H1 (cell line): ENCODE results near the gene SNX21. TPM values are rescaled to one million over a fixed set of nuclear protein-coding genes. Genes with fewer than 3 reads are reported as not detected.

Experiments
- CTCF ChIA-PET: fragments of 300-600 bp; sonication (Branson Sonifier 250); formaldehyde crosslinking; loops from one replicate; lab custom pipeline; 2021; ENCODE audit not compliant: partially characterized antibody; lab: Charles Lee
- POLR2A ChIA-PET: fragments of 300-600 bp; sonication (Branson Sonifier 250); formaldehyde crosslinking; loops from one replicate; lab custom pipeline; 2021; ENCODE audit warnings: inconsistent platforms; ENCODE audit not compliant: partially characterized antibody; lab: Charles Lee
- DNase-seq, 2 experiments: peaks; one replicate each; pipeline versions ENCODE4 v3.0.0 to v3.0.0-alpha.2; 2010 to 2022; ENCODE audit warnings: low spot score in 2 of 2, low read depth in 1 of 2, mixed read lengths in 1 of 2
- FAIRE-seq: peaks from 2 replicates; lab custom pipeline; 2011; peaks lifted over from hg19 to GRCh38; lab: Jason Lieb, UNC
- H2AFZ ChIP-seq: 2 replicates; pipeline ENCODE4 v1.8.1; 2012; ENCODE audit warnings: low read length, inconsistent platforms
- H2AK5ac ChIP-seq: 2 replicates; pipeline ENCODE4 v1.6.1; 2013; ENCODE audit warnings: low read depth, low read length
- H2BK120ac ChIP-seq: replicated peaks from 2 replicates; pipeline ENCODE3; 2013; ENCODE audit warnings: low read depth, low read length, inconsistent platforms
- H2BK12ac ChIP-seq: 2 replicates; pipeline ENCODE4 v1.6.1; 2013; ENCODE audit warnings: low read depth, low read length
- H2BK15ac ChIP-seq: 2 replicates; pipeline ENCODE4 v1.6.1; 2013; ENCODE audit warnings: low read length
- H2BK20ac ChIP-seq: 2 replicates; pipeline ENCODE4 v1.6.1; 2013; ENCODE audit warnings: low read length
- H2BK5ac ChIP-seq: 2 replicates; pipeline ENCODE4 v1.6.1; 2013; ENCODE audit warnings: low read depth, low read length
- H3K14ac ChIP-seq: 2 replicates; pipeline ENCODE4 v1.6.1; 2013; ENCODE audit warnings: inconsistent platforms; ENCODE audit not compliant: insufficient read length
- H3K18ac ChIP-seq: 2 replicates; pipeline ENCODE4 v1.6.1; 2013; ENCODE audit warnings: low read length; ENCODE audit errors: extremely low read depth
- H3K23ac ChIP-seq: 2 replicates; pipeline ENCODE4 v1.6.1; 2013; ENCODE audit warnings: inconsistent platforms; ENCODE audit not compliant: insufficient read length
- H3K23me2 ChIP-seq: 2 replicates; pipeline ENCODE4 v1.6.1; 2013; ENCODE audit warnings: low read depth, low read length
- H3K27ac ChIP-seq: 2 replicates; pipeline ENCODE4 v1.6.1; 2011; ENCODE audit warnings: low read depth, low read length, inconsistent platforms
- H3K27me3 ChIP-seq, 4 experiments: replicated peaks in 1 of 4; 1 replicate in 1 of 4; 2 replicates in 3 of 4; pipeline versions ENCODE4 v1.6.1 to v1.8.1; 2011 to 2013; ENCODE audit warnings: low read length in 3 of 4, mild to moderate bottlenecking in 3 of 4, inconsistent platforms in 2 of 4, mixed read lengths in 2 of 4, moderate library complexity in 1 of 4; ENCODE audit not compliant: control insufficient read depth in 3 of 4, insufficient read depth in 3 of 4; ENCODE audit errors: extremely low read depth in 1 of 4
- H3K36me3 ChIP-seq, 4 experiments: 2 replicates each; pipeline versions ENCODE4 v1.6.1 to v1.8.1; 2011 to 2013; ENCODE audit warnings: mild to moderate bottlenecking in 4 of 4, low read length in 3 of 4, moderate library complexity in 2 of 4, control low read depth in 1 of 4, inconsistent platforms in 1 of 4; ENCODE audit not compliant: insufficient read depth in 4 of 4, control insufficient read depth in 2 of 4
- H3K4ac ChIP-seq: replicated peaks from 2 replicates; pipeline ENCODE3; 2013; ENCODE audit warnings: low read length, low read depth, mixed read lengths, inconsistent platforms; ENCODE audit not compliant: insufficient read length
- H3K4me1 ChIP-seq, 4 experiments: replicated peaks in 1 of 4; 1 replicate in 1 of 4; 2 replicates in 3 of 4; pipeline versions ENCODE4 v1.6.1 to v1.8.1; 2011 to 2013; ENCODE audit warnings: low read length in 3 of 4, inconsistent platforms in 2 of 4, mixed read lengths in 1 of 4; ENCODE audit not compliant: insufficient read depth in 4 of 4, control insufficient read depth in 3 of 4
- H3K4me2 ChIP-seq, 2 experiments: 2 replicates each; pipeline versions ENCODE4 v1.6.1 to v1.8.1; 2011 to 2013; ENCODE audit warnings: low read depth in 2 of 2, low read length in 2 of 2, control low read depth in 1 of 2, inconsistent platforms in 1 of 2, mild to moderate bottlenecking in 1 of 2; ENCODE audit not compliant: insufficient read depth in 1 of 2
- H3K4me3 ChIP-seq, 4 experiments: fragments of 200-600, 300-600 bp in 1 of 4; sonication (generic), shearing (Covaris generic), sonication (Bioruptor Twin) in 1 of 4; 2 replicates each; pipeline versions ENCODE4 v1.5.1 to v1.8.1; 2011 to 2016; ENCODE audit warnings: low read length in 4 of 4, low read depth in 3 of 4, control low read depth in 2 of 4, inconsistent platforms in 2 of 4, mild to moderate bottlenecking in 2 of 4, mixed read lengths in 1 of 4, moderate library complexity in 1 of 4; ENCODE audit not compliant: insufficient read depth in 2 of 4; ENCODE audit errors: extremely low read depth in 1 of 4
- H3K56ac ChIP-seq: replicated peaks from 2 replicates; pipeline ENCODE3; 2013; ENCODE audit warnings: low read depth, mild to moderate bottlenecking, mixed read lengths, low read length, inconsistent platforms; ENCODE audit not compliant: insufficient read length
- H3K79me1 ChIP-seq: 2 replicates; pipeline ENCODE4 v1.6.1; 2013; ENCODE audit warnings: low read depth, low read length, control low read depth
- H3K79me2 ChIP-seq, 2 experiments: 2 replicates each; pipeline versions ENCODE4 v1.6.1 to v1.8.1; 2012 to 2013; ENCODE audit warnings: low read length in 2 of 2, mild to moderate bottlenecking in 2 of 2, inconsistent platforms in 1 of 2; ENCODE audit not compliant: insufficient read depth in 2 of 2, control insufficient read depth in 1 of 2
- H3K9ac ChIP-seq, 4 experiments: replicated peaks in 1 of 4; 1 replicate in 1 of 4; 2 replicates in 3 of 4; pipeline versions ENCODE4 v1.6.1 to v1.8.1; 2011 to 2013; ENCODE audit warnings: low read depth in 3 of 4, low read length in 3 of 4, control low read depth in 2 of 4, mild to moderate bottlenecking in 2 of 4, moderate library complexity in 2 of 4, inconsistent platforms in 1 of 4; ENCODE audit errors: extremely low read depth in 1 of 4
- H3K9me3 ChIP-seq, 2 experiments: 2 replicates each; pipeline versions ENCODE4 v1.6.1 to v1.8.1; 2012 to 2013; ENCODE audit warnings: mild to moderate bottlenecking in 2 of 2, moderate library complexity in 2 of 2, control low read depth in 1 of 2, inconsistent platforms in 1 of 2, low read depth in 1 of 2, low read length in 1 of 2, mixed read lengths in 1 of 2; ENCODE audit not compliant: insufficient read depth in 2 of 2
- H4K20me1 ChIP-seq, 2 experiments: replicated peaks in 1 of 2; 2 replicates each; pipeline versions ENCODE3 to v1.8.1; 2011 to 2013; ENCODE audit warnings: inconsistent platforms in 2 of 2, low read length in 2 of 2, mild to moderate bottlenecking in 1 of 2; ENCODE audit not compliant: insufficient read depth in 2 of 2, control insufficient read depth in 1 of 2
- H4K5ac ChIP-seq: 2 replicates; pipeline ENCODE4 v1.6.1; 2013; ENCODE audit warnings: low read length, low read depth, mixed read lengths, inconsistent platforms; ENCODE audit not compliant: insufficient read length
- H4K8ac ChIP-seq: 2 replicates; pipeline ENCODE4 v1.8.0; 2013; ENCODE audit warnings: mild to moderate bottlenecking, moderate library complexity, low read length, inconsistent platforms; ENCODE audit not compliant: insufficient read depth; ENCODE audit errors: extremely low read depth
- H4K91ac ChIP-seq: replicated peaks from 2 replicates; pipeline ENCODE3; 2013; ENCODE audit warnings: low read length, mixed read lengths, inconsistent platforms; ENCODE audit not compliant: insufficient read length
- BRCA1 ChIP-seq: IDR thresholded peaks from 2 replicates; pipeline ENCODE4 v1.6.1; 2012; ENCODE audit warnings: low read depth, low read length, improper control_type of control experiment
- CBX5 ChIP-seq: fragments of 300-800, 300-1000 bp; sonication (generic); IDR thresholded peaks from 2 replicates; pipeline ENCODE4 v1.7.1; 2016; ENCODE audit warnings: antibody characterized with exemption, low read length, low read depth
- CTCF ChIP-seq, 3 experiments: IDR thresholded peaks; 1 replicate in 2 of 3; 2 replicates in 1 of 3; pipeline versions ENCODE4 v1.5.1 to v1.6.1; 2011; ENCODE audit warnings: low read length in 3 of 3, mild to moderate bottlenecking in 3 of 3, inconsistent platforms in 2 of 3, low read depth in 1 of 3, moderate library complexity in 1 of 3; ENCODE audit not compliant: insufficient read depth in 1 of 3; ENCODE audit errors: control extremely low read depth in 1 of 3
- HDAC2 ChIP-seq, 2 experiments: fragments of 300-600 bp in 1 of 2; sonication (generic) in 1 of 2; IDR thresholded peaks; 2 replicates each; pipeline ENCODE4 v1.6.1; 2011 to 2012; ENCODE audit warnings: low read depth in 2 of 2, low read length in 2 of 2, mild to moderate bottlenecking in 2 of 2, moderate library complexity in 2 of 2, borderline replicate concordance in 1 of 2, inconsistent platforms in 1 of 2
- POU5F1 ChIP-seq: IDR thresholded peaks from 2 replicates; pipeline ENCODE4 v1.6.1; 2011; ENCODE audit warnings: low read depth, mild to moderate bottlenecking, low read length, moderate library complexity
- TEAD4 ChIP-seq: IDR thresholded peaks from 2 replicates; pipeline ENCODE4 v1.6.1; 2012; ENCODE audit warnings: low read depth, low read length, inconsistent platforms, mixed read lengths
- WGBS, 2 experiments: shearing (Covaris generic) in 1 of 2; methylation state at CpG; one replicate each; pipeline versions ENCODE4 v1.1.6 to v1.1.7; 2013 to 2015; ENCODE audit warnings: low lambda C conversion rate in 2 of 2, mixed read lengths in 2 of 2, inconsistent platforms in 1 of 2, low coverage in 1 of 2, missing lambda C conversion rate in 1 of 2; ENCODE audit not compliant: insufficient replicate concordance in 2 of 2, insufficient coverage in 1 of 2, insufficient read length in 1 of 2; ENCODE audit errors: extremely low coverage in 1 of 2, missing lambda C conversion rate in 1 of 2; 5-methylcytosine and 5-hydroxymethylcytosine counted together
- polyA plus RNA-seq, 7 experiments: library from polyadenylated mRNA; depleted of rRNA in 3 of 7; stranded (reverse) in 5 of 7; unstranded in 2 of 7; fragments of >200 nt in 5 of 7; fragments of 200-250 nt in 2 of 7; gene quantifications; 1 replicate in 5 of 7; 2 replicates in 1 of 7; 4 replicates in 1 of 7; pipeline versions ENCODE4 v1.2.1 to v1.2.3, GENCODE V29; 2011 to 2013; ENCODE audit warnings: missing spikeins in 2 of 7, mixed read lengths in 2 of 7
- total RNA-seq: library from RNA; stranded (reverse); fragmentation: NEBNext Ultra II Directional; extraction: Animal tissue kit (Norgen Biotek cat#: 25700); gene quantifications from 2 replicates; pipeline ENCODE4 v1.2.1, GENCODE V29; 2021

SNX21 gene
- total and polyA plus RNA-seq, 2 of the 8 experiments (the other 6 are each of a cell fraction or from before 2014, with no cell fraction given), result 15.8 to 16.8 TPM

- ChIA-PET POLR2A (interaction anchor here (1.0 to 8.1 kb wide), 6 partner anchors 7 to 61 kb away, joined by 3 to 39 read pairs (median 4); partner anchors contain the start of genes ACOT8, UBE2C, ZSWIM1 and ZSWIM3), CTCF (interaction anchor here (1.0 to 1.8 kb wide), 3 partner anchors 16 to 96 kb away, joined by 3 to 5 read pairs (median 4); no protein-coding TSS in a partner anchor)
- Histone ChIP-seq H2BK5ac (no peak overlapping the region), H3K79me1 (no peaks in the 10 kb centered on the region), H3K18ac (no peak overlapping the region), H3K56ac (no peak overlapping the region), H3K4me3 (no peak overlapping the region), H3K23me2 (no peaks in the 10 kb centered on the region), H3K9ac (no peak overlapping the region), H4K20me1 (no peaks in the 10 kb centered on the region), H3K4ac (no peak overlapping the region), H3K14ac (no peak overlapping the region), H2BK15ac (no peak overlapping the region), H2BK20ac (no peak overlapping the region), H3K23ac (no peak overlapping the region), H4K91ac (no peak overlapping the region), H3K27me3 (no peaks in the 10 kb centered on the region), H3K4me1 (no peaks in the 10 kb centered on the region), H4K5ac (no peak overlapping the region), H4K8ac (no peak overlapping the region), H2AFZ (no peak overlapping the region), H3K4me2 (no peak overlapping the region), H3K9me3 (no peaks in the 10 kb centered on the region), H3K79me2 (no peaks in the 10 kb centered on the region), H2AK5ac (no peak overlapping the region), H2BK12ac (no peak overlapping the region), H2BK120ac (no peak overlapping the region), H3K36me3 (peaks cover 0 to 9% (median 7%) of the 10 kb centered on the region in 4 experiments; a peak in 6 of 8 replicates), H3K27ac (no peak overlapping the region)
- DNase-seq (no peak), FAIRE-seq (no peak)
- 79% methylated on average over 1 of the region's 1 CpG; no CpG with 5 or more reads in 1 of the 2 experiments for WGBS, 2 experiments
- TF ChIP-seq BRCA1 (no peak), CTCF (IDR thresholded peaks at IDR 0.05; ENCODE audit: control extremely low read depth in 1 of 3, insufficient read depth in 1 of 3, low read depth in 1 of 3, low read length in 3 of 3) (no peak), POU5F1 (no peak), HDAC2 (IDR thresholded peaks at IDR 0.05; ENCODE audit: borderline replicate concordance in 1 of 2, low read depth in 2 of 2, low read length in 2 of 2) (no peak), CBX5 (no peak), TEAD4 (no peak)
Observed at GRCh38 chr20:45873409-45874103, 40.0 kb downstream of the SNX21 start.
